Measurements from ENCODE around the gene CEBPA.
"Not testable (repeated sequence)": the region's sequence is repeated elsewhere in the genome, so short reads cannot be mapped to it uniquely, and the experiment has no call there.

Gene CEBPA

DNA sequence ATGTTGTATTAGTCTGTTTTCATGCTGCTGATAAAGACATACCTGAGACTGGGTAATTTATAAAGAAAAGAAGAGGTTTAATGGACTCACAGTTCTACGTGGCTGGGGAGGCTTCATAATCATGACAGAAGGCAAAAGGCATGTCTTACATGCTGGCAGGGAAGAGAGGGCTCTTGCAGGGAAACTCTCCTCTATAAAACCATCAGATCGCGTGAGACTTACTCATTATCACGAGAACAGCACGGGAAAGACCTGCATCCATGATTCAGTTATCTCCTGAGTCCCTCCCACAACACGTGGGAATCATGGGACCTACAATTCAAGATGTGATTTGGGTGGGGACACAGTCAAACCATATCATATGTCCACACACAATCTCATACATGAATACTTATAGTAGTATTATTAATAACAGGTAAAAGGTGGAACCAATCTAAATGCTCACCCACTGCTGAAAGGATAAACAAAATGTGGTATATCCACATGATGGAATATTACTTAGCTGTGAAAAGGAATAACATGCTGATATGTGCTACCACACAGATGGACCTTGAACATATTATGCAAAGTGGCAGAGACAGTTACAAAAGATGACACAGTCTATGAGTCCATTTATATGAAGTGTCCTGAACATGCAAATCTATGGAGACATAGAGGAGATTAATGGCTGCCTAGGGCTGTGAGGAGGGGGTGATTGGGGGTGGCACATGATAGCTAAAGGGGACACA, 20.9 kb upstream of the CEBPA start:
- no peak for DNase-seq

GRCh38 chr19:33320636-33321035, 18.3 kb upstream of the CEBPA start:
- no peak for DNase-seq

DNA sequence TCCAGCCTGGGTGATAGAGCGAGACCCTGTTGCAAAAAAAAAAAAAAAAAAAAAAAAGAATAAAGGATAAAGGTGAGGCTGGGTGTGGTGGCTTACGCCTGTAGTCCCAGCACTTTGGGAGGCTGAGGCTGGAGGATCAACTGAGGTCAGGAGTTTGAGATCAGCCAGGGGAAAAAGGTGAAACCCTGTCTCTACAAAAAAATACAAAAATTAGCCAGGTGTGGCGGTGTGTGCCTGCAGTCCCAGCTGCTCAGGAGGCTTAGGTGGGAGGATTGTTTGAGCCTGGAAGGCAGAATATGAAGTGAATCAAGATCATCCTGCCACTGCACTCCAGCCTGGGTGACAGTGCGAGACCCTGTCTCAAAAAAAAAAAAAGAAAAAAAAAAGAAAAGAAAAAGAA, 15.7 kb upstream of the CEBPA start:
- DNase-seq = not testable (repeated sequence)

GRCh38 chr19:33317517-33317916, 15.2 kb upstream of the CEBPA start:
- no peak for DNase-seq

- no peak for DNase-seq
These were observed 14.4 kb upstream of the CEBPA start for GRCh38 chr19:33316541-33317264.

- DNase-seq = not testable (repeated sequence)
These were observed 10.5 kb upstream of the CEBPA start for GRCh38 chr19:33312808-33313207.

DNA sequence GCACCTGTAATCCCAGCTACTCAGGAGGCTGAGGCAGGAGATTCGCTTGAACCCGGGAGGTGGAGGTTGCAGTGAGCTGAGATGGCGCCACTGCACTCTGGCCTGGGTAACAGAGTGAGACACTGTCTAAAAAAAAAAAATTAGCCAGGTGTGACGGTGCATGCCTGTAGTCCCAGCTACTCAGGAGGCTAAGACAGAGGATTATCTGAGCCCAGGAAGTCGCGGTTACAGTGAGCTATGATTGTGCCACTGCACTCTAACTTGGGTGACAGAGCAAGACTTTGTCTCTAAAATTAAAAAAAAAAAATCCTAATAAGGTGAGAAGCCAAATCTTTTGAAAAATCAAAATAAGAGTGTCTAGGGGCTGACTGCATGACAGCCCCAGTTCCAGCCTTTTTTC, 9.7 kb upstream of the CEBPA start:
- DNase-seq = peak; percentile 56

DNA sequence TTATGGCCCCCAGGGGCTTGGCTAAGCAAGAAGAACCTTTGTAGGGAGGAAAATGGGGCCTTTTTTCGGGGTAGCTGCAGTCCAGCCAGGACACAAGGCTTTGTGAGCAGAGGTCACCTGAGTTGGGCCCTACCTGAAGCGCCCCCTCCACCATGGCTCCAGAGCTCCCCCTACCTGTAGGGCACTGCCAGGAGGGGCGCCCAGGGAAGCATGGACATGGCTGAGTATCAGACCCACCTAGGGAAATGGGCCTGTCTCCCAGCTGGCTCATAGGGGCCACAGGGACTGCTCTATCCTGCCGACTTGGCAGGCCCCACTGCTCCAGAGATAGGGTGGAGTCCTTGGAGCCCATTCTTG, 9.0 kb upstream of the CEBPA start:
- DNase-seq = no peak

DNA sequence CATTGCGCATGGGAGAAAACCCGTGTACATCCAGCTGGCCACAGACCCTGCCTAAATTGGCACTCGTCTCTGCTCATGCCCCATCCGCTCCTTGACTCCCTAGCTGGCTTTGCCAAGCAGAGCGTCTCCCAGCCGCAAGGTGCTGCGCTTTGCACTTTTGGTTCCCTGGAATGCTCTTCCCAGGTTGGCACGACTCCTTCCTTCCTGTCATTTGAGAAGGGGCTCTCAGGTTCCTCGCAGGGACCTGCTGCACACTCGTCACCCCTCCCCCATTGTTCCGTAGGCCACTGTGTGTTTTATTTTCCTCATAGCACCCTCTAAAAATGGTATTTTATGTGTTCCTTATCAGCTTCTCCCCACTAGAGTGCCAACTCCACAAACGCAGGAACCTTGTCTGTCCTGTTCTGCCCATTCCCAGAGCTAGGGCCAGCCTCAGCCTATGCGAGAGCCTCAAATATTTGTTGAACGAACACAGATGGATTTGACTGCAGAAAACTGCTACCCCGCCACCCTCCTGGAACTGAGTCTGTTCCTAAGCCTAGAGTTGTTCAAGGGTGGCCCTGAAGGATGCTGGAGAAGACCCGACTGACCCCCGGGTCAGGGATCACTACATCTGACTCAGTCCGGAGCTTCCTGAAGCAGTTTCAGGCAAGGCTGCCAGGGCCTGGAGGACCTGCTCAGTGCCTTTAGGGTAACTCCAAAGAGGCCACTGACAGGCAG, 8.4 kb upstream of the CEBPA start:
- no peak for DNase-seq

GRCh38 chr19:33309826-33310225, 7.5 kb upstream of the CEBPA start:
- DNase-seq = no peak

DNA sequence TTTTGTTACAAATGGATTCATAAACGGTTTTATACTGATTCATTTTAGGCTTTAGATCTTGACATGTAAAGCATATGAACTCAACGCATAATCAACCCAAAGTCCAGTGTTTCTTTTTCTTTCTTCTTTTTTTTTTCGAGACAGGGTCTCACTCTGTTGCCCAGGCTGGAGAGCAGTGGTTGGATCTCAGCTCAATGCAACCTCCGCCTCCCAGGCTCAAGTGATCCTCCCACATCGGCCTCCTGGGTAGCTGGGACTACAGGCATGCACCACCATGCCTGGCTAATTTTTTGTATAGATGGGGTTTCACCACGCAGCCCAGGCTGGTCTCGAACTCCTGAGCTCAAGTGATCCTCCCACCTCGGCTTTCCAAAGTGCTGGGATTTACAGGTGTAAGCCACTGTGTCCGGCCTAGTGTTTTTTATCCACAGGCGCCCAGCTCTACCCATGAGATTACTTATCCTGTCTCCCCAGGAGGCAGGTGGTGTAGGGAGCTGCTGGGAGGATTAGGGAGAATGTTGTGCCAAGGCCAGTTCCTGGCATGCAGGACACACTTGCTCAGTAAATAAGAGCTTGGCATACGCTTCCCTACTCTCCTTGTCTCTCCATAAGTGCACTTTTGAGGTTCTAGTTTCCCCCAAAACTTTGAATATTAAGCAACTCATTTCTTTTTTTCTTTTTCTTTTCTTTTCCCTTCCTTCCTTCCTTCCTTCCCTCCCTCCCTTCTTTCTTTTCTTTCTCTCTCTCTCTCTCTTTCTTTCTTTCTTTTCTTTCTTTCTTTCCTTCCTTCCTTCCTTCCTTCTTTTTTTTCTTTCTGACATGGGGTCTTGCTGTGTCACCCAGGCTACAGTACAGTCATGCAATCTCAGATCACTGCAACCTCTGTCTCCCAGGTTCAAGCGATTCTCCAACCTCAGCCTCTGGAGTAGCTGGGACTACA, 4.8 kb upstream of the CEBPA start:
- DNase-seq = no peak

DNA sequence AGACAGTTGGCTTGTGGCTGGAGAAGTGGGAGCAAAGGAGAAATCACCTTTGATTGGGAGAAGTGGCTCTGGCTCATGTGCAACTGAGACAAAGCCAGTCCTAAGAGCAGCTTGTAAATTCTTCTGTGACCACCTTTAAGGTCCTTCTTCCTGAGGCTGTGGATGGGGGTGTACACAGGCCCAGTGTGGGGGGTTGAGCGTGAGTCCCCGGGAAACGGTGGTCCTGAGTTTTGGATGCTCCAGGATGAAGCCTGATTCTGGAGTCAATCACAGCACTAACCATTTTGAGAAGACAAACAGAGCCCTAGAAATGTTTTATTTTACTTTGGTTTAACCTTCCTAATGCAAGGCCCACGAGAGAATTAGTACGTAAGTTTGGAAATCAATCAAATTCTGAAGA, 3.9 kb upstream of the CEBPA start:
- no peak for DNase-seq

DNA sequence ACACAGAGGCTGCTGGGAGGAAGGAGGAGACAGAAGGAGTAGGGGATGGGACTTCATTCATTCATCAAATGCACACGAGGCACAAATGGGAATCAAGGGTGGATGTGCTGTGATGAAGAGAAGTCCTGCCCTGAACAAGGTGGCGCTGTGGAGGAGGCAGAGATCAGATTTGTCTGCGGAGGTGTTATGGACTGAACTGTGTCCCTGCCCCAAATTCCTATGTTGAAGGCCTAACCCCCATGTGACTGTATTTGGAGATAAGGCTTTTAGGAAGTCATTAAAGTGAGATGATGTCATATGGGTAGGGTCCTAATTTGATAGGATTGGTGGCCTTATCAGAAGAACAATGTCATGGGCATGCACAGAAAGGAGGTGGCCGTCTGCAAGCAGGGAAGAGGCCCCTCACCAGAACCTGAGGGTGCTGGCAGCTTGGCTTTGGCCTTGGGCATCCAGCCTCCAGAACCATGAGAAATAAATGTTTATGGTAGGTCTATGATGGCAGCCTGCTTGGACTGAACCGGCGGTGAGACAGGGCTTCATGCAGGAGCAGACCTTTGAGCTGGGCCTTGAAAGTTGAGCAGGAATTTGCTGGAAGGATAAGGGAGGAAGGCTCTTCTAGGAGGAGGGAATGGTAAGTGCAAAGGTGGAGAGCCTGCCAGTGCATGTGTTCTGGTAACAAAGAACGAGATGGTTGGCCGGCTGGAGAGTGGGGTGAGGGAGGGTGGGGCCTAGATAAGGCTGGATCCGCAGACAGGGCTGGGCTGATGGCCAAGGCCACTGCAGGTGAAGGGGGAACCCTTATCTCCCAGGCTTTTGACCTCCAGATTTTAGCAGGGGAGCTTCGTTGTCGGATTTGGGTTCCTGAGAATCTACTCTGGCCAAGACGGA, 2.7 kb upstream of the CEBPA start:
- DNase-seq = no peak

GRCh38 chr19:33304371-33304759, 2.0 kb upstream of the CEBPA start:
- DNase-seq = no peak

GRCh38 chr19:33303791-33304345, 1.5 kb upstream of the CEBPA start:
- DNase-seq = no peak

GRCh38 chr19:33302974-33303790, 848 bp upstream of the CEBPA start:
- no peak for DNase-seq

DNA sequence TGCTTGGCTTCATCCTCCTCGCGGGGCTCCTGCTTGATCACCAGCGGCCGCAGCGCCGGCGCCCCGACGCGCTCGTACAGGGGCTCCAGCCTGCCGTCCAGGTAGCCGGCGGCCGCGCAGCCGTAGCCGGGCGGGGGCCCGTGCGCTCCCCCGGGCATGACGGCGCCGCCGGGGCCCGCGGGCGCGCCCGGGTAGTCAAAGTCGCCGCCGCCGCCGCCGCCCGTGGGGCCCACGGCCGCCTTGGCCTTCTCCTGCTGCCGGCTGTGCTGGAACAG, 497 bp downstream of the CEBPA start:
- DNase-seq = no peak

DNA sequence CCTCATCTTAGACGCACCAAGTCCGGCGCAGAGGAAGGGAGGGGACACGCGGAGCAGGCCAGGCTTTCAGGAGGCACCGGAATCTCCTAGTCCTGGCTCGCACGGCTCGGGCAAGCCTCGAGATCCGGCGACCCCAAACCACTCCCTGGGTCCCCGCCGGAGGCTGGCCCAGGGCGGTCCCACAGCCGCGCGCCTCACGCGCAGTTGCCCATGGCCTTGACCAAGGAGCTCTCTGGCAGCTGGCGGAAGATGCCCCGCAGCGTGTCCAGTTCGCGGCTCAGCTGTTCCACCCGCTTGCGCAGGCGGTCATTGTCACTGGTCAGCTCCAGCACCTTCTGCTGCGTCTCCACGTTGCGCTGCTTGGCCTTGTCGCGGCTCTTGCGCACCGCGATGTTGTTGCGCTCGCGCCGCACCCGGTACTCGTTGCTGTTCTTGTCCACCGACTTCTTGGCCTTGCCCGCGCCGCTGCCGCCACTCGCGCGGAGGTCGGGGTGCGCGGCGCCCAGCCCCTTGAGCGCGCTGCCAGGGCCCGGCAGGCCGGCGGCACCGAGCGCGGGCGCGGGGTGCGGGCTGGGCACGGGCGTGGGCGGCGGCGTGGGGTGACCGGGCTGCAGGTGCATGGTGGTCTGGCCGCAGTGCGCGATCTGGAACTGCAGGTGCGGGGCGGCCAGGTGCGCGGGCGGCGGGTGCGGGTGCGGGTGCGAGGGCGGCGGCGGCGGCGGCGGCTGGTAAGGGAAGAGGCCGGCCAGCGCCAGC, 1.0 kb downstream of the CEBPA start:
- DNase-seq = no peak

- DNase-seq = no peak
These were observed 1.5 kb downstream of the CEBPA start for GRCh38 chr19:33300894-33301143.
